BE2C (cell line): ENCODE data around the gene PDE6B.

ENCODE experiments used
- DNase-seq: peaks from one replicate; pipeline ENCODE4 v3.0.0-alpha.2; 2020
- H3K27me3 ChIP-seq: fragments of 250-450 bp; sonication (Bioruptor Pico); 2 replicates; pipeline ENCODE4 v1.5.1; 2020; ENCODE audit warnings: mild to moderate bottlenecking
- H3K36me3 ChIP-seq: fragments of 250-450 bp; sonication (Bioruptor Pico); 2 replicates; pipeline ENCODE4 v1.5.1; 2020; ENCODE audit warnings: mild to moderate bottlenecking
- H3K4me1 ChIP-seq: fragments of 250-450 bp; sonication (Bioruptor Pico); 2 replicates; pipeline ENCODE4 v1.5.1; 2020
- H3K4me3 ChIP-seq: 2 replicates; pipeline ENCODE4 v1.5.1; 2011; ENCODE audit warnings: low read depth, low read length
- H3K9me3 ChIP-seq: fragments of 250-450 bp; sonication (Bioruptor Pico); 2 replicates; pipeline ENCODE4 v1.5.1; 2020
- CTCF ChIP-seq: IDR thresholded peaks from 2 replicates; pipeline ENCODE4 v1.5.1; 2012; ENCODE audit warnings: mild to moderate bottlenecking, low read depth, low read length

PDE6B gene

GRCh38 chr4:648579-649292, 23.4 kb downstream of the PDE6B start:
- Histone ChIP-seq H3K36me3 (no peaks in the 10 kb centered on the region), H3K27me3 (peaks cover 12% of the 10 kb centered on the region), H3K4me3 (no peak overlapping the region), H3K4me1 (no peaks in the 10 kb centered on the region), H3K9me3 (no peaks in the 10 kb centered on the region)
- no peak for TF ChIP-seq CTCF
- DNase-seq: peak; percentile 4

DNA sequence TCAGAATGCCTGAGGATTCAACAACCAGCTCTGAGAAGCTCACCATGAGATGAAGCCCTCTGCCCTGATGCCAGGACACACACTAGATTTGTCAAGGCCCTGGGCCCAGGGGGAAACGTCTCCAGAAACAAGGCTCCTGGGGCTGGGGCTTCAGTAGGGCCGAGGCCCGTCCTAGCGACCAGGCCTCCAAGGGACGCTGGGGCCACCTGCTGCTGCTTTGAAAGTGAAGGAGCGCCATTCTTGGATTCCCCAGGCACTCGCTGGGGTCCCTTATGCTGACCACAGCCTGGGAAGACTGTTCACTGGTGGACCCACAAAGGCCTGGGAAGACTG, 23.9 kb downstream of the PDE6B start:
- H3K27me3 ChIP-seq: peaks cover 12% of the 10 kb centered on the region
- no peaks in the 10 kb centered on the region for H3K36me3 ChIP-seq
- H3K9me3 ChIP-seq: no peaks in the 10 kb centered on the region
- no peaks in the 10 kb centered on the region for H3K4me1 ChIP-seq
- no peak overlapping the region for H3K4me3 ChIP-seq
- DNase-seq: no peak
- no peak for TF ChIP-seq CTCF

GRCh38 chr4:649751-650310, 24.5 kb downstream of the PDE6B start:
- H3K4me3 ChIP-seq: no peak overlapping the region
- H3K36me3 ChIP-seq: no peaks in the 10 kb centered on the region
- no peaks in the 10 kb centered on the region for H3K4me1 ChIP-seq
- no peaks in the 10 kb centered on the region for H3K9me3 ChIP-seq
- no peak for TF ChIP-seq CTCF
- peaks cover 12% of the 10 kb centered on the region for H3K27me3 ChIP-seq
- peak; percentile 5 for DNase-seq

DNA sequence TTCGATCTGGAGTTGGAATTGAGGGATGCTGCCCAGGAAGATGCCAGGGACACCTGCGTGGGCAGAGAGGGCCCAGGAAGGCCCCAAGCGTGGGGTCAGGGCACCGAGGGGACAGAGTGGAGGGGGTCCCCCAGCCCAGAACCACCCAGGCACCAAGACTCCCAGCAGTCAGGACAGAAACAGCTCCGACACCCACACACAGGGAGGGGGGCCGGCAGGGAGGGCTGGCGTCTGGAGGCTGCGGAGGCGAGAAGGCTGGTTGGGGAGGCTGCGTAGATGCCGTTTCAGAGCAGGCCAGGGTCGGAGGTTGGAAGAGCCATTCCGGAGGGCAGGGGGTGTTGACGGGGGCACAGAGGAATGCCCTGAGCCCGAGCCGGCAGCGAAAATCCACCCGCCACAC, 25.1 kb downstream of the PDE6B start:
- peaks cover 12% of the 10 kb centered on the region for H3K27me3 ChIP-seq
- no peak overlapping the region for H3K4me3 ChIP-seq
- peak; percentile 4 for DNase-seq
- no peak for TF ChIP-seq CTCF
- no peaks in the 10 kb centered on the region for H3K9me3 ChIP-seq
- no peaks in the 10 kb centered on the region for H3K4me1 ChIP-seq
- H3K36me3 ChIP-seq: no peaks in the 10 kb centered on the region

- no peaks in the 10 kb centered on the region for H3K9me3 ChIP-seq
- no peaks in the 10 kb centered on the region for H3K36me3 ChIP-seq
- DNase-seq: peak; percentile 12
- H3K4me1 ChIP-seq: no peaks in the 10 kb centered on the region
- H3K4me3 ChIP-seq: no peak overlapping the region
- TF ChIP-seq CTCF: no peak
- peaks cover 12% of the 10 kb centered on the region for H3K27me3 ChIP-seq
These were observed 25.8 kb downstream of the PDE6B start for GRCh38 chr4:650951-651883.
